ENCODE results near the gene CCDC57. TPM values are rescaled to one million over a fixed set of nuclear protein-coding genes. Genes with fewer than 3 reads are reported as not detected.
A peak's percentile ranks its signal among the peaks of the same experiment; 100 is the strongest.

CCDC57 gene
- total RNA-seq, 1 experiment from 2014 or later, result 36.6 TPM

DNA sequence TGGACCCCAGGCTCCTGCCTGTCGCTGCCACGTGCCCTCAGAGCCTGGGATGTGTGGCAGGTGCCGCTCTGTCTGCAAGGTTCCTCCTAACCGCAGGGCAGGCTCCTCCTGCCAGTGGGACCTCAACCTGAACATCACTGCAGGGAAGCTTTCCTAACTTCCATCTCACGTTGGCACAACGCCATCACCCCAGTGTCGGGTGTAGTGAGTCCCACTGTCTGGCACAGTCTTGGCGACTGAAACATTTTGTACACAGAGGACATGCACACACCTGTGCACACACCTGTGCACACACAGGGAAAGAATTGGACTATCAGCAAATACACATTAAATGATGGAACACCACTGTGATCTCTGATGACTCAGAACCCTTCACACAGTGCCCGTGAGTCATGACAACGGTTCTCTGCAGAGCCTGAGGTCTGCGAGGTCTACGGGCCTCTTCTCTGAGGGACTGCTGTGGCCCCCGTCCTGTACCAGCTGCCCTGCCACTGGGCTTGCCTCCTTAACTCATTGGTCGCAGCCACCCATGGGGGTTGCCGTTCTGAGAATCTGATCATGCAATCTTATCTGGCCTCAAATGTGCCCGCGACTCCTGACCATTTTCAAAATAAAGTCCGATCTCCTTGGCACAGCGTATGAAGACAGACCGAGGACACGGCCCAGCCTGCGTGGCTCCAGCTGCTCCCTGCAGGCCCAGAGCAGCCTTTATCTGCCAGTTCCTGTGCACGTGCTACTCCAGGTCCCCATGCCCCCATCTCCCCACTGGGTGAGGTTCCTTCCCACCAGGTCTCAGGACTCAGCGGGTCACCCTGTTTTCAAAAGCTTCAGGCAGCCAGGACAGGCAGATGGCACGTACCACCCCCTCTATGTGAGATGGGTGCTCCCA lies 7.6 kb downstream of the CCDC57 start:
- intact Hi-C loops (cut with micrococcal nuclease), result loop anchor here (5.0 kb wide), 1 partner anchor 37 kb away; no protein-coding TSS in a partner anchor
- Histone ChIP-seq H3K4me2 (ENCODE audit: low read length) (peak overlapping the region; percentile 76), H3F3A (ENCODE audit: low read length, unreplicated experiment) (peaks cover 5% of the 10 kb centered on the region), H4K20me1 (ENCODE audit: low read length) (no peaks in the 10 kb centered on the region), H3K27ac (ENCODE audit: low read length) (peak overlapping the region; percentile 90), H3K79me2 (ENCODE audit: low read length) (peaks cover 13% of the 10 kb centered on the region; the same call in 1 of the 2 replicates), H3K9me3 (ENCODE audit: low read length) (no peaks in the 10 kb centered on the region), H3K4me3 (ENCODE audit: low read length) (peak overlapping the region; percentile 50; the same call in 1 of the 2 replicates), H2AFZ (ENCODE audit: low read length) (no peak overlapping the region), H3K9me2 (replicated peaks; ENCODE audit: low read length) (no peaks in the 10 kb centered on the region), H3K27me3 (ENCODE audit: low read length) (no peaks in the 10 kb centered on the region), H3K4me1 (ENCODE audit: insufficient read depth, low read length) (peaks cover 30% of the 10 kb centered on the region), H3K9ac (ENCODE audit: low read length) (peak overlapping the region; percentile 65), H3K36me3 (ENCODE audit: low read depth, low read length) (no peaks in the 10 kb centered on the region)
- peak; percentile 91 for DNase-seq
- CTCF ChIA-PET, result interaction anchor here (1.2 kb wide), 1 partner anchor 31 kb away, joined by 7 read pairs; no protein-coding TSS in a partner anchor
- POLR2A ChIA-PET (ENCODE audit: unreplicated experiment), result interaction anchor here (0.6 kb wide), 2 partner anchors 34 to 37 kb away, joined by 4 to 5 read pairs; no protein-coding TSS in a partner anchor
- TF ChIP-seq EZH2phosphoT487 (IDR thresholded peaks at IDR 0.05; ENCODE audit: borderline replicate concordance, low read length) (no peak), EZH2 (IDR thresholded peaks at IDR 0.05; ENCODE audit: low read length, unreplicated experiment) (no peak)
- TF ChIP-seq, protein P1, sequence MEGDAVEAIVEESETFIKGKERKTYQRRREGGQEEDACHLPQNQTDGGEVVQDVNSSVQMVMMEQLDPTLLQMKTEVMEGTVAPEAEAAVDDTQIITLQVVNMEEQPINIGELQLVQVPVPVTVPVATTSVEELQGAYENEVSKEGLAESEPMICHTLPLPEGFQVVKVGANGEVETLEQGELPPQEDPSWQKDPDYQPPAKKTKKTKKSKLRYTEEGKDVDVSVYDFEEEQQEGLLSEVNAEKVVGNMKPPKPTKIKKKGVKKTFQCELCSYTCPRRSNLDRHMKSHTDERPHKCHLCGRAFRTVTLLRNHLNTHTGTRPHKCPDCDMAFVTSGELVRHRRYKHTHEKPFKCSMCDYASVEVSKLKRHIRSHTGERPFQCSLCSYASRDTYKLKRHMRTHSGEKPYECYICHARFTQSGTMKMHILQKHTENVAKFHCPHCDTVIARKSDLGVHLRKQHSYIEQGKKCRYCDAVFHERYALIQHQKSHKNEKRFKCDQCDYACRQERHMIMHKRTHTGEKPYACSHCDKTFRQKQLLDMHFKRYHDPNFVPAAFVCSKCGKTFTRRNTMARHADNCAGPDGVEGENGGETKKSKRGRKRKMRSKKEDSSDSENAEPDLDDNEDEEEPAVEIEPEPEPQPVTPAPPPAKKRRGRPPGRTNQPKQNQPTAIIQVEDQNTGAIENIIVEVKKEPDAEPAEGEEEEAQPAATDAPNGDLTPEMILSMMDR (conservative IDR thresholded peaks at IDR 0.05; ENCODE audit: low read depth, low read length), result no peak
- BruUV-seq (replicated peaks), result no TSS peak
- ATAC-seq, result peak; percentile 86

DNA sequence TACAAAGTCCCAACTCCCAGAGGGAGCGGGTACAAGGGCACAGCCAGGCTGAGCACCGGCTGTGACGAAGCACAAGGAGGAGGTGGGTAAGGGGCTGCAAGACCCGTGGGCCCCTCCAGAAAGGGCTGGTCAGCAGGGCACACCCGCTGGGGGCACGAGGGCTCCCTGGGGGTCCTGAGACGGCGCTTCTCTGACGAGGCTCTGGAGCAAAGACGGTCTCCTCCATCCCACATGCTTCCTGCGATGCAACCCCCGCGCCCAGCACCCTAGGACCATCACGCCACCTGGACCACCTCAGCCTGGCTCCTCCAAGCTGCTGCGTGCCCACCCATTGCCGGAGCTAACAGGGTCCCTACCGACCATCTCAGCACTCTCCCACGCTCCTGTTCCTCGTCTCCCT lies 8.7 kb downstream of the CCDC57 start:
- peaks cover 5% of the 10 kb centered on the region for H3F3A ChIP-seq (ENCODE audit: low read length, unreplicated experiment)
- POLR2A ChIA-PET (ENCODE audit: unreplicated experiment), result no interaction called here
- no peak overlapping the region for H3K27ac ChIP-seq (ENCODE audit: low read length)
- CTCF ChIA-PET, result no interaction called here
- H3K9me3 ChIP-seq (ENCODE audit: low read length), result no peaks in the 10 kb centered on the region
- no peak overlapping the region for H3K4me3 ChIP-seq (ENCODE audit: low read length)
- no peaks in the 10 kb centered on the region for H3K36me3 ChIP-seq (ENCODE audit: low read depth, low read length)
- no TSS peak for BruUV-seq (replicated peaks)
- H3K79me2 ChIP-seq (ENCODE audit: low read length), result peaks cover 13% of the 10 kb centered on the region; the same call in 1 of the 2 replicates
- H4K20me1 ChIP-seq (ENCODE audit: low read length), result no peaks in the 10 kb centered on the region
- no peak overlapping the region for H3K4me2 ChIP-seq (ENCODE audit: low read length)
- DNase-seq (no peak), ATAC-seq (no peak)
- no peak overlapping the region for H2AFZ ChIP-seq (ENCODE audit: low read length)
- H3K4me1 ChIP-seq (ENCODE audit: insufficient read depth, low read length), result peaks cover 30% of the 10 kb centered on the region
- H3K9ac ChIP-seq (ENCODE audit: low read length), result no peak overlapping the region
- H3K27me3 ChIP-seq (ENCODE audit: low read length), result no peaks in the 10 kb centered on the region
- intact Hi-C loops (cut with micrococcal nuclease), result no loop called here
- no peaks in the 10 kb centered on the region for H3K9me2 ChIP-seq (replicated peaks; ENCODE audit: low read length)
- TF ChIP-seq EZH2 (IDR thresholded peaks at IDR 0.05; ENCODE audit: low read length, unreplicated experiment), result no peak
- TF ChIP-seq, protein P1 (conservative IDR thresholded peaks at IDR 0.05; ENCODE audit: low read depth, low read length), result no peak
- no peak for TF ChIP-seq EZH2phosphoT487 (IDR thresholded peaks at IDR 0.05; ENCODE audit: borderline replicate concordance, low read length)
